ENCODE data around the gene LRRC8E. TPM values are rescaled to one million over a fixed set of nuclear protein-coding genes. Genes with fewer than 3 reads are reported as not detected.

LRRC8E gene
- total RNA-seq, 1 experiment from 2014 or later = 3.0 TPM

DNA sequence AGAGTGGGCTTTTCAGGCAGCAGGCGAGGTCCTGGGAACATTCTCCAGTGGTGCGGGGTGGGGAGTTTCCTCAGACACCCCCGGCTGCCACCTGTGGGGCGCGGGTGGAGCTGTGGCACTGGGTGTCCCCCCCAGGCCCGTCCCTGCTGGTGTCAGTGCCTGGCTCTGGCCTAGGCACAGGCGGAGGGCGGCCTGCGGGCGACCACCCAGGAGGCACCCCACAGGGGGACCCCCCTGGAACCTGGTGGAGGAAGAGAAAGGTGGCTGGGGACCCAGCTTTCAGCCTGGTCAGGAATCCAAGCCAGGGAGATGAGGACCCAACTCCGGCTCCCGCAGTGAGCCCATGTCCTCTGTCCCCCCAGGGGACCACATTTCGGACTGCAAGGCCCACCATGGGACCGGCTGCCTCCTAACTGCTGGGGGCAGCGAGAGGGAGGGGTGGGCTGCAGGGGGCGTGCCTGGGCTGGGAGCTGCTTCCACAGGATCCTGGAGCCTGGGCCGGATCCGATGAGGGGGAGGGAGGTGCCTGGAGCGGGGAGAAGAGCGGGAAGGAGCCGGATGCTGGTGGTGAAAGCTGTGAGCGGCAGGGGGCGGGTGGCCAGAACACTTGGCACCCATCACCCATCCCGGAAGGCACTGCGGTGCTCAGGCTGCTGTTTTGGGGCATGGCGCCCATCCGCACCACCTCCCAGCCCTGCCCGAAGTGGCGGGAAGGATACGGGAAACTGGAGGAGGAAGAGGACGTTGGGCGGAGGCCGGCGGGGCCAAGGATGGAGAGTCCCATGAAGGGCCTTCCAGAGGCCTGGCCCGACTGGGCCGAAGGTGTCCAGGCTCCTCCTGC lies 43.1 kb downstream of the LRRC8E start:
- Mint-ChIP-seq H3K4me1 (peaks cover 2% of the 10 kb centered on the region; the same call in 1 of the 2 replicates), H3K4me3 (no peak overlapping the region), H3K27me3 (ENCODE audit: low read depth) (no peaks in the 10 kb centered on the region), H3K36me3 (peaks cover 28% of the 10 kb centered on the region), H3K9me3 (no peaks in the 10 kb centered on the region), H3K27ac (no peak overlapping the region)
- TF ChIP-seq, protein P1, sequence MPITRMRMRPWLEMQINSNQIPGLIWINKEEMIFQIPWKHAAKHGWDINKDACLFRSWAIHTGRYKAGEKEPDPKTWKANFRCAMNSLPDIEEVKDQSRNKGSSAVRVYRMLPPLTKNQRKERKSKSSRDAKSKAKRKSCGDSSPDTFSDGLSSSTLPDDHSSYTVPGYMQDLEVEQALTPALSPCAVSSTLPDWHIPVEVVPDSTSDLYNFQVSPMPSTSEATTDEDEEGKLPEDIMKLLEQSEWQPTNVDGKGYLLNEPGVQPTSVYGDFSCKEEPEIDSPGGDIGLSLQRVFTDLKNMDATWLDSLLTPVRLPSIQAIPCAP (CRISPR knock-in tag; IDR thresholded peaks at IDR 0.05) = no peak
- TF ChIP-seq, protein P2, sequence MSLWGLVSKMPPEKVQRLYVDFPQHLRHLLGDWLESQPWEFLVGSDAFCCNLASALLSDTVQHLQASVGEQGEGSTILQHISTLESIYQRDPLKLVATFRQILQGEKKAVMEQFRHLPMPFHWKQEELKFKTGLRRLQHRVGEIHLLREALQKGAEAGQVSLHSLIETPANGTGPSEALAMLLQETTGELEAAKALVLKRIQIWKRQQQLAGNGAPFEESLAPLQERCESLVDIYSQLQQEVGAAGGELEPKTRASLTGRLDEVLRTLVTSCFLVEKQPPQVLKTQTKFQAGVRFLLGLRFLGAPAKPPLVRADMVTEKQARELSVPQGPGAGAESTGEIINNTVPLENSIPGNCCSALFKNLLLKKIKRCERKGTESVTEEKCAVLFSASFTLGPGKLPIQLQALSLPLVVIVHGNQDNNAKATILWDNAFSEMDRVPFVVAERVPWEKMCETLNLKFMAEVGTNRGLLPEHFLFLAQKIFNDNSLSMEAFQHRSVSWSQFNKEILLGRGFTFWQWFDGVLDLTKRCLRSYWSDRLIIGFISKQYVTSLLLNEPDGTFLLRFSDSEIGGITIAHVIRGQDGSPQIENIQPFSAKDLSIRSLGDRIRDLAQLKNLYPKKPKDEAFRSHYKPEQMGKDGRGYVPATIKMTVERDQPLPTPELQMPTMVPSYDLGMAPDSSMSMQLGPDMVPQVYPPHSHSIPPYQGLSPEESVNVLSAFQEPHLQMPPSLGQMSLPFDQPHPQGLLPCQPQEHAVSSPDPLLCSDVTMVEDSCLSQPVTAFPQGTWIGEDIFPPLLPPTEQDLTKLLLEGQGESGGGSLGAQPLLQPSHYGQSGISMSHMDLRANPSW (CRISPR knock-in tag; conservative IDR thresholded peaks at IDR 0.05; ENCODE audit: low read depth) = no peak
- TF ChIP-seq E2F4 (CRISPR knock-in tag; IDR thresholded peaks at IDR 0.05; ENCODE audit: borderline replicate concordance, low read depth) (no peak), KAT7 (CRISPR knock-in tag; IDR thresholded peaks at IDR 0.05; ENCODE audit: borderline replicate concordance) (no peak), ZSCAN18 (CRISPR knock-in tag; IDR thresholded peaks at IDR 0.05) (no peak), ATF2 (CRISPR knock-in tag; IDR thresholded peaks at IDR 0.05; ENCODE audit: borderline replicate concordance, low read depth) (no peak), USF1 (CRISPR knock-in tag; IDR thresholded peaks at IDR 0.05) (no peak), CREB1 (CRISPR knock-in tag; IDR thresholded peaks at IDR 0.05) (no peak), JUN (CRISPR knock-in tag; IDR thresholded peaks at IDR 0.05) (no peak), MXD4 (CRISPR knock-in tag; IDR thresholded peaks at IDR 0.05; ENCODE audit: borderline replicate concordance) (no peak), NR3C1 (CRISPR knock-in tag; conservative IDR thresholded peaks at IDR 0.05; ENCODE audit: low read depth) (no peak), CBFB (CRISPR knock-in tag; IDR thresholded peaks at IDR 0.05; ENCODE audit: low read depth) (no peak), ATF6 (CRISPR knock-in tag; IDR thresholded peaks at IDR 0.05) (no peak), EMX1 (CRISPR knock-in tag; IDR thresholded peaks at IDR 0.05) (no peak), NR1H2 (CRISPR knock-in tag; IDR thresholded peaks at IDR 0.05) (no peak), RORB (CRISPR knock-in tag; IDR thresholded peaks at IDR 0.05) (no peak), ZNF671 (CRISPR knock-in tag; IDR thresholded peaks at IDR 0.05) (no peak)
- TF ChIP-seq, protein P3, sequence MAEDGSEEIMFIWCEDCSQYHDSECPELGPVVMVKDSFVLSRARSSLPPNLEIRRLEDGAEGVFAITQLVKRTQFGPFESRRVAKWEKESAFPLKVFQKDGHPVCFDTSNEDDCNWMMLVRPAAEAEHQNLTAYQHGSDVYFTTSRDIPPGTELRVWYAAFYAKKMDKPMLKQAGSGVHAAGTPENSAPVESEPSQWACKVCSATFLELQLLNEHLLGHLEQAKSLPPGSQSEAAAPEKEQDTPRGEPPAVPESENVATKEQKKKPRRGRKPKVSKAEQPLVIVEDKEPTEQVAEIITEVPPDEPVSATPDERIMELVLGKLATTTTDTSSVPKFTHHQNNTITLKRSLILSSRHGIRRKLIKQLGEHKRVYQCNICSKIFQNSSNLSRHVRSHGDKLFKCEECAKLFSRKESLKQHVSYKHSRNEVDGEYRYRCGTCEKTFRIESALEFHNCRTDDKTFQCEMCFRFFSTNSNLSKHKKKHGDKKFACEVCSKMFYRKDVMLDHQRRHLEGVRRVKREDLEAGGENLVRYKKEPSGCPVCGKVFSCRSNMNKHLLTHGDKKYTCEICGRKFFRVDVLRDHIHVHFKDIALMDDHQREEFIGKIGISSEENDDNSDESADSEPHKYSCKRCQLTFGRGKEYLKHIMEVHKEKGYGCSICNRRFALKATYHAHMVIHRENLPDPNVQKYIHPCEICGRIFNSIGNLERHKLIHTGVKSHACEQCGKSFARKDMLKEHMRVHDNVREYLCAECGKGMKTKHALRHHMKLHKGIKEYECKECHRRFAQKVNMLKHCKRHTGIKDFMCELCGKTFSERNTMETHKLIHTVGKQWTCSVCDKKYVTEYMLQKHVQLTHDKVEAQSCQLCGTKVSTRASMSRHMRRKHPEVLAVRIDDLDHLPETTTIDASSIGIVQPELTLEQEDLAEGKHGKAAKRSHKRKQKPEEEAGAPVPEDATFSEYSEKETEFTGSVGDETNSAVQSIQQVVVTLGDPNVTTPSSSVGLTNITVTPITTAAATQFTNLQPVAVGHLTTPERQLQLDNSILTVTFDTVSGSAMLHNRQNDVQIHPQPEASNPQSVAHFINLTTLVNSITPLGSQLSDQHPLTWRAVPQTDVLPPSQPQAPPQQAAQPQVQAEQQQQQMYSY (CRISPR knock-in tag; IDR thresholded peaks at IDR 0.05) = no peak
- TF ChIP-seq, protein P4, sequence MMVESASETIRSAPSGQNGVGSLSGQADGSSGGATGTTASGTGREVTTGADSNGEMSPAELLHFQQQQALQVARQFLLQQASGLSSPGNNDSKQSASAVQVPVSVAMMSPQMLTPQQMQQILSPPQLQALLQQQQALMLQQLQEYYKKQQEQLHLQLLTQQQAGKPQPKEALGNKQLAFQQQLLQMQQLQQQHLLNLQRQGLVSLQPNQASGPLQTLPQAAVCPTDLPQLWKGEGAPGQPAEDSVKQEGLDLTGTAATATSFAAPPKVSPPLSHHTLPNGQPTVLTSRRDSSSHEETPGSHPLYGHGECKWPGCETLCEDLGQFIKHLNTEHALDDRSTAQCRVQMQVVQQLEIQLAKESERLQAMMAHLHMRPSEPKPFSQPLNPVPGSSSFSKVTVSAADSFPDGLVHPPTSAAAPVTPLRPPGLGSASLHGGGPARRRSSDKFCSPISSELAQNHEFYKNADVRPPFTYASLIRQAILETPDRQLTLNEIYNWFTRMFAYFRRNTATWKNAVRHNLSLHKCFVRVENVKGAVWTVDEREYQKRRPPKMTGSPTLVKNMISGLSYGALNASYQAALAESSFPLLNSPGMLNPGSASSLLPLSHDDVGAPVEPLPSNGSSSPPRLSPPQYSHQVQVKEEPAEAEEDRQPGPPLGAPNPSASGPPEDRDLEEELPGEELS (CRISPR knock-in tag; IDR thresholded peaks at IDR 0.05) = no peak
- ATAC-seq = no peak
- CTCF ChIA-PET = interaction anchor here (0.6 to 2.5 kb wide), 5 partner anchors 11 to 322 kb away, joined by 3 to 43 read pairs (median 4); partner anchors contain the start of genes SNAPC2 and TIMM44
- POLR2A ChIA-PET = no interaction called here
- no peak for DNase-seq (ENCODE audit: low spot score)

All from WTC11 (cell line).